ENCODE results near the gene KRTAP4-12. TPM values are rescaled to one million over a fixed set of nuclear protein-coding genes. Genes with fewer than 3 reads are reported as not detected.
"Not testable (repeated sequence)": the region's sequence is repeated elsewhere in the genome, so short reads cannot be mapped to it uniquely, and the experiment has no call there.

KRTAP4-12 gene
- total and polyA plus RNA-seq, 11 donors, result not detected

- TF ChIP-seq POLR2A (IDR thresholded peaks at IDR 0.05), result no peak
- TF ChIP-seq, protein P1, sequence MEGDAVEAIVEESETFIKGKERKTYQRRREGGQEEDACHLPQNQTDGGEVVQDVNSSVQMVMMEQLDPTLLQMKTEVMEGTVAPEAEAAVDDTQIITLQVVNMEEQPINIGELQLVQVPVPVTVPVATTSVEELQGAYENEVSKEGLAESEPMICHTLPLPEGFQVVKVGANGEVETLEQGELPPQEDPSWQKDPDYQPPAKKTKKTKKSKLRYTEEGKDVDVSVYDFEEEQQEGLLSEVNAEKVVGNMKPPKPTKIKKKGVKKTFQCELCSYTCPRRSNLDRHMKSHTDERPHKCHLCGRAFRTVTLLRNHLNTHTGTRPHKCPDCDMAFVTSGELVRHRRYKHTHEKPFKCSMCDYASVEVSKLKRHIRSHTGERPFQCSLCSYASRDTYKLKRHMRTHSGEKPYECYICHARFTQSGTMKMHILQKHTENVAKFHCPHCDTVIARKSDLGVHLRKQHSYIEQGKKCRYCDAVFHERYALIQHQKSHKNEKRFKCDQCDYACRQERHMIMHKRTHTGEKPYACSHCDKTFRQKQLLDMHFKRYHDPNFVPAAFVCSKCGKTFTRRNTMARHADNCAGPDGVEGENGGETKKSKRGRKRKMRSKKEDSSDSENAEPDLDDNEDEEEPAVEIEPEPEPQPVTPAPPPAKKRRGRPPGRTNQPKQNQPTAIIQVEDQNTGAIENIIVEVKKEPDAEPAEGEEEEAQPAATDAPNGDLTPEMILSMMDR (IDR thresholded peaks at IDR 0.05), result no peak
These were observed 36.7 kb upstream of the KRTAP4-12 start, which contains the start of gene KRTAP4-4 for GRCh38 chr17:41160648-41161047. TSS of gene KRTAP4-4 (minus strand) at chr17:41160748. CDS start at chr17:41160691, 57 bp downstream.

DNA sequence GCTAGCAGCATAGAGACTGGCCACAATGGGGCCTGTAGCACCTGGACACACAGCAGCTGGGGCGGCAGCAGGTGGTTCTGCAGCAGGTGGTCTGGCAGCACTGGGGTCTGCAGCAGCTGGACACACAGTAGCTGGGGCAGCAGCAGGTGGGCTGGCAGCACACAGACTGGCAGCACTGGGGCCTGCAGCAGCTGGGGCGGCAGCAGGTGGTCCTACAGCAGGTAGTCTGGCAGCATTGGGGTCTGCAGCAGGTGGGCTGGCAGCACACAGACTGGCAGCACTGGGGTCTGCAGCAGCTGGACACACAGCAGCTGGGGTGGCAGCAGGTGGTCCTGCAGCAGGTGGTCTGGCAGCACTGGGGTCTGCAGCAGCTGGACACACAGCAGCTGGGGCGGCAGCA is 36.2 kb upstream of the KRTAP4-12 start:
- ATAC-seq; H3K36me3 ChIP-seq; H3K4me3 ChIP-seq; H3K9me3 ChIP-seq; H3K27ac ChIP-seq; DNase-seq; H3K4me1 ChIP-seq; intact Hi-C loops (cut with DNase I): not testable (repeated sequence)
- peaks cover 0 to 37% (median 9%) of the 10 kb centered on the region in 9 donors for H3K27me3 ChIP-seq
- WGBS, 4 donors, result 63 to 93% (median 89%) methylated on average over 2 to 3 of the region's 3 CpGs

More at GRCh38 chr17:41160648-41161047, 36.7 kb upstream of the KRTAP4-12 start, which contains the start of gene KRTAP4-4:
- Histone ChIP-seq H3K9me3 (no peaks in the 10 kb centered on the region), H3K4me3 (no peak within 1 kb of the TSS), H3K27me3 (peaks cover 0 to 37% (median 9%) of the 10 kb centered on the region in 9 donors), H3K4me1 (no peaks in the 10 kb centered on the region), H3K36me3 (no peaks in the 10 kb centered on the region), H3K27ac (no peak within 1 kb of the TSS)
- no peak for ATAC-seq
- 75 to 95% (median 82%) methylated on average over 1 of the region's 1 CpG for WGBS, 4 donors
- DNase-seq, result no peak
- intact Hi-C loops (cut with DNase I), result no loop called here

DNA sequence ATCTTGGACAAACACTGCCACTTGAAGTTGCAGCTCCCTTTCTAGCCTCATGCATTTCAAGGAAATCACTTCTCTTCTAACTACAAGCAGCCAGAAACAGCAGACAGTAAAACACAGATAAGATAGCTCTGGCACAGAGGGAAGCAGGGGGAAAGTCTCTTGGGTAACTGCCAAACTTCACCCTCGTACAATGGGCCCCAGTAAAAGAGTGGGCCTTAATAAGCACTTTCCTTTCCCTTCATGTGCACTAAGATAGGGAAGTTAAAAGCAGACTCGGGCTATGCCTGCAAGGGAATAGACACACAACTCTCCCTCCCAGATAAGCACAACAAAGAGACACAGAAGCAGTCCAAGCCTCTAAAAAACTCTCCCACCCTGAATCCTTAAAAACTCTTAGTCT is 29.9 kb upstream of the KRTAP4-12 start:
- no peaks in the 10 kb centered on the region for H3K36me3 ChIP-seq
- 2 to 8% (median 3%) methylated on average over 2 of the region's 2 CpGs for WGBS, 4 donors
- no peaks in the 10 kb centered on the region for H3K4me1 ChIP-seq
- intact Hi-C loops (cut with DNase I), result no loop called here
- DNase-seq (no peak), ATAC-seq (no peak)
- TF ChIP-seq POLR2A (IDR thresholded peaks at IDR 0.05), result no peak
- TF ChIP-seq, protein P1 (IDR thresholded peaks at IDR 0.05), result no peak
- H3K27ac ChIP-seq, result no peak overlapping the region
- H3K4me3 ChIP-seq, result no peak overlapping the region
- H3K9me3 ChIP-seq, result peaks cover 0 to 4% (median 0%) of the 10 kb centered on the region in 12 donors
- H3K27me3 ChIP-seq, result peaks cover 0 to 46% (median 4%) of the 10 kb centered on the region in 9 donors

DNA sequence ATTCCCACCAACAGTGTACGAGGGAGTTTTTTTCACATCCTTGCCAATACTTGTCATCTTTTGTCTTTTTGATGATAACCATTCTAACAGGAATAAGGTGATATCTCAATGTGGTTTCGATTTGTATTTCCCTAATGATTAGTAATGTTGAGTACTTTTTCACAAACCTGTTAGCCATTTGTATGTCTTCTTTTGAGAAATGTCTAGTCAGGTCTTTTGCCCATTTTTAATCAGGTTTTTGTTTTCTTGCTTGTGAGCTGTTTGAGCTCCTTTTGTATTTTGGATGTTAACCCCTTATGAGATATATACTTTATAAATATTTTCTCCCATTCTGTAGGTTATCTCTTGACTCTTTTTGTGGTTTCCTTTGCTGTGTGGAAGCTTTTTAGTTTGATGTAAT is 27.5 kb upstream of the KRTAP4-12 start:
- Histone ChIP-seq H3K36me3 (no peaks in the 10 kb centered on the region), H3K27ac (no peak overlapping the region), H3K27me3 (peaks cover 0 to 32% (median 0%) of the 10 kb centered on the region in 9 donors), H3K9me3 (peaks cover 0 to 4% (median 0%) of the 10 kb centered on the region in 12 donors), H3K4me1 (no peaks in the 10 kb centered on the region), H3K4me3 (no peak overlapping the region)
- intact Hi-C loops (cut with DNase I), result no loop called here
- TF ChIP-seq POLR2A (IDR thresholded peaks at IDR 0.05), result no peak
- TF ChIP-seq, protein P1 (IDR thresholded peaks at IDR 0.05), result no peak
- no peak for ATAC-seq
- WGBS, 4 donors, result 58 to 72% (median 66%) methylated on average over 2 of the region's 2 CpGs
- no peak for DNase-seq

DNA sequence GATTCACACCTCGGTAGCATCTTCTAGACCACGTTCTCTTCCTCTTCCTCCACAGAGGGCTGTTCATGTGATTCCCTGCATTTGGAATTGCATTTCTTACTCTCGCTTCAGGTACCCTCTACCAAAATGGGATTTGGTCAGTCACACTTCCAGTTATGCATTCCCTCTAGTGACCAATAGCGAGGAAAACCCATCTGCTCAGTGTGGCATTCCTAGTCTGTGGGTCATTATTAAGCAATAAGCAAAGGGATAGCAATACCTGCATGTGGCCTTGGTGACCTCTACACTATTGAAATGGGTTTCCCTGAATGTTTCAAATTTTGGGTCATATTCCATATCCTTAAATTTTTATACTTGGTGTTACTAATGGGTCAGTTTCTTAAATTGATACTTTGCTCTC is 26.0 kb upstream of the KRTAP4-12 start:
- ATAC-seq (no peak), DNase-seq (no peak)
- no peak overlapping the region for H3K27ac ChIP-seq
- no peaks in the 10 kb centered on the region for H3K4me1 ChIP-seq
- peaks cover 0 to 4% (median 0%) of the 10 kb centered on the region in 12 donors for H3K9me3 ChIP-seq
- no peaks in the 10 kb centered on the region for H3K36me3 ChIP-seq
- H3K27me3 ChIP-seq, result peaks cover 0 to 32% (median 0%) of the 10 kb centered on the region in 9 donors
- no peak for TF ChIP-seq POLR2A (IDR thresholded peaks at IDR 0.05)
- TF ChIP-seq, protein P1 (IDR thresholded peaks at IDR 0.05), result no peak
- H3K4me3 ChIP-seq, result no peak overlapping the region
- WGBS, 4 donors, result 77 to 85% (median 82%) methylated on average over 4 of the region's 4 CpGs
- intact Hi-C loops (cut with DNase I), result no loop called here

All from heart left ventricle (tissue), 16 donors.